Mesothelial cell of epicardium (in vitro differentiated cells): ENCODE measurements around the gene MRM3. TPM values are rescaled to one million over a fixed set of nuclear protein-coding genes. Genes with fewer than 3 reads are reported as not detected.
"Not testable (repeated sequence)": the region's sequence is repeated elsewhere in the genome, so short reads cannot be mapped to it uniquely, and the experiment has no call there.

Source experiments
- DNase-seq, 2 experiments: peaks; one replicate each; pipeline ENCODE4 v3.0.0; 2021; ENCODE audit warnings: low spot score in 2 of 2; ENCODE audit not compliant: unreplicated experiment in 2 of 2
- H3K27ac Mint-ChIP-seq: 2 replicates; pipeline ENCODE4 v1.8.0; 2021; ENCODE audit warnings: mixed read lengths
- H3K27me3 Mint-ChIP-seq: 2 replicates; pipeline ENCODE4 v1.8.0; 2021; ENCODE audit warnings: low read depth, mixed read lengths
- H3K36me3 Mint-ChIP-seq: 2 replicates; pipeline ENCODE4 v1.8.0; 2021; ENCODE audit warnings: mixed read lengths
- H3K4me1 Mint-ChIP-seq: 2 replicates; pipeline ENCODE4 v1.8.0; 2021; ENCODE audit warnings: mixed read lengths
- H3K4me3 Mint-ChIP-seq: 2 replicates; pipeline ENCODE4 v1.8.0; 2021; ENCODE audit warnings: mild to moderate bottlenecking, moderate library complexity, mixed read lengths
- H3K9me3 Mint-ChIP-seq: 2 replicates; pipeline ENCODE4 v1.8.0; 2021; ENCODE audit warnings: mixed read lengths
- CTCF ChIP-seq: fragments of 200-600 bp; sonication (generic); IDR thresholded peaks from one replicate; pipeline ENCODE4 v1.5.0; 2021; ENCODE audit warnings: antibody characterized with exemption; ENCODE audit not compliant: unreplicated experiment
- total RNA-seq: library from RNA; stranded (reverse); gene quantifications from 3 replicates; pipeline ENCODE4 v1.2.1, GENCODE V29; 2021

MRM3 gene
- total RNA-seq, 1 donor from 2014 or later, result 13.5 TPM

- Mint-ChIP-seq H3K27me3 (no peaks in the 10 kb centered on the region), H3K4me3 (no peak overlapping the region), H3K4me1 (peaks cover 2% of the 10 kb centered on the region), H3K9me3 (no peaks in the 10 kb centered on the region), H3K27ac (no peak overlapping the region), H3K36me3 (peaks cover 5% of the 10 kb centered on the region)
- no peak for DNase-seq
- TF ChIP-seq CTCF, result no peak
These were observed 20.3 kb downstream of the MRM3 start for GRCh38 chr17:802481-802880.

GRCh38 chr17:802901-803881 is 21.0 kb downstream of the MRM3 start:
- no peak for TF ChIP-seq CTCF
- H3K4me3 Mint-ChIP-seq, result no peak overlapping the region
- no peak overlapping the region for H3K27ac Mint-ChIP-seq
- no peak for DNase-seq
- H3K27me3 Mint-ChIP-seq, result no peaks in the 10 kb centered on the region
- H3K36me3 Mint-ChIP-seq, result peaks cover 5% of the 10 kb centered on the region
- H3K4me1 Mint-ChIP-seq, result peaks cover 2% of the 10 kb centered on the region
- H3K9me3 Mint-ChIP-seq, result no peaks in the 10 kb centered on the region

GRCh38 chr17:804541-805435 is 22.6 kb downstream of the MRM3 start:
- DNase-seq, result no peak
- Mint-ChIP-seq H3K4me3 (no peak overlapping the region), H3K9me3 (no peaks in the 10 kb centered on the region), H3K4me1 (no peaks in the 10 kb centered on the region), H3K36me3 (peaks cover 14% of the 10 kb centered on the region), H3K27ac (no peak overlapping the region), H3K27me3 (no peaks in the 10 kb centered on the region)
- no peak for TF ChIP-seq CTCF

- peaks cover 13% of the 10 kb centered on the region for H3K36me3 Mint-ChIP-seq
- not testable (repeated sequence) for DNase-seq, H3K4me1 Mint-ChIP-seq, H3K9me3 Mint-ChIP-seq, H3K27me3 Mint-ChIP-seq, H3K27ac Mint-ChIP-seq, H3K4me3 Mint-ChIP-seq
These were observed 23.7 kb downstream of the MRM3 start for GRCh38 chr17:805886-806285.

GRCh38 chr17:806346-806745 is 24.2 kb downstream of the MRM3 start:
- Mint-ChIP-seq H3K27me3 (no peaks in the 10 kb centered on the region), H3K27ac (no peak overlapping the region), H3K36me3 (peaks cover 13% of the 10 kb centered on the region)

More at GRCh38 chr17:806346-806745, 24.2 kb downstream of the MRM3 start:
- Mint-ChIP-seq H3K4me3 (no peak overlapping the region), H3K9me3 (no peaks in the 10 kb centered on the region), H3K4me1 (peaks cover 2% of the 10 kb centered on the region)
- no peak for DNase-seq
- no peak for TF ChIP-seq CTCF
